ENCODE results near the gene TMEM175. TPM values are rescaled to one million over a fixed set of nuclear protein-coding genes. Genes with fewer than 3 reads are reported as not detected.

TMEM175 gene
- polyA plus RNA-seq, 1 donor (not counting 4 experiments of a cell fraction or from before 2014, with no cell fraction given) = 23.2 TPM

GRCh38 chr4:999882-1000425 lies 67.7 kb downstream of the TMEM175 start:
- Histone ChIP-seq H3K36me3 (ENCODE audit: control insufficient read depth in 2 of 2, extremely low read depth in 1 of 2, insufficient read depth in 2 of 2, low read length in 2 of 2) (no peaks in the 10 kb centered on the region), H3K27ac (ENCODE audit: control insufficient read depth, insufficient read depth, low read length) (no peak overlapping the region), H3K9me3 (ENCODE audit: control insufficient read depth, low read depth, low read length) (no peaks in the 10 kb centered on the region), H3K9me1 (ENCODE audit: control insufficient read depth, extremely low read depth, insufficient read depth, low read length) (no peaks in the 10 kb centered on the region), H3K4me2 (ENCODE audit: control insufficient read depth, extremely low read depth, insufficient read depth, low read depth, low read length) (no peak overlapping the region), H3K4me3 (ENCODE audit: control insufficient read depth in 2 of 3, extremely low read depth in 1 of 3, insufficient read depth in 2 of 3, low read depth in 1 of 3, low read length in 3 of 3) (no peak overlapping the region), H4K20me1 (ENCODE audit: control insufficient read depth, extremely low read depth, insufficient read depth, low read length) (no peaks in the 10 kb centered on the region), H3K9ac (ENCODE audit: control insufficient read depth, extremely low read depth, insufficient read depth, low read length) (no peak overlapping the region), H3K4me1 (ENCODE audit: control insufficient read depth, extremely low read depth, insufficient read depth, low read length) (no peaks in the 10 kb centered on the region), H3K27me3 (ENCODE audit: control insufficient read depth, extremely low read depth, insufficient read depth, low read length) (peaks cover 87% of the 10 kb centered on the region), H3K79me2 (ENCODE audit: control insufficient read depth, insufficient read depth, low read length) (no peaks in the 10 kb centered on the region), H2AFZ (ENCODE audit: control insufficient read depth, low read length) (no peak overlapping the region)
- dilution Hi-C loops (cut with MboI; ENCODE audit: extremely low pct_ligation_motif_present, low sequenced_read_pairs) = no loop called here
- TF ChIP-seq CTCF (optimal IDR thresholded peaks at IDR 0.05 in 1 of 3, IDR thresholded peaks at IDR 0.05 in 1 of 3, conservative IDR thresholded peaks at IDR 0.05 in 1 of 3; ENCODE audit: extremely low read depth in 1 of 3, insufficient read depth in 2 of 3, low read length in 3 of 3) (no peak), EZH2 (IDR thresholded peaks at IDR 0.05; ENCODE audit: low read length) (no peak)
- no peak for FAIRE-seq
- DNase-seq (ENCODE audit: low read depth, low spot score) = no peak

- H2AFZ ChIP-seq (ENCODE audit: control insufficient read depth, low read length) = no peak overlapping the region
- no peak overlapping the region for H3K9ac ChIP-seq (ENCODE audit: control insufficient read depth, extremely low read depth, insufficient read depth, low read length)
- no peaks in the 10 kb centered on the region for H4K20me1 ChIP-seq (ENCODE audit: control insufficient read depth, extremely low read depth, insufficient read depth, low read length)
- TF ChIP-seq CTCF (optimal IDR thresholded peaks at IDR 0.05 in 1 of 3, IDR thresholded peaks at IDR 0.05 in 1 of 3, conservative IDR thresholded peaks at IDR 0.05 in 1 of 3; ENCODE audit: extremely low read depth in 1 of 3, insufficient read depth in 2 of 3, low read length in 3 of 3) = no peak
- no peak for TF ChIP-seq EZH2 (IDR thresholded peaks at IDR 0.05; ENCODE audit: low read length)
- H3K9me1 ChIP-seq (ENCODE audit: control insufficient read depth, extremely low read depth, insufficient read depth, low read length) = no peaks in the 10 kb centered on the region
- H3K4me2 ChIP-seq (ENCODE audit: control insufficient read depth, extremely low read depth, insufficient read depth, low read depth, low read length) = no peak overlapping the region
- H3K27me3 ChIP-seq (ENCODE audit: control insufficient read depth, extremely low read depth, insufficient read depth, low read length) = peaks cover 92% of the 10 kb centered on the region
- no peak for DNase-seq (ENCODE audit: low read depth, low spot score)
- H3K79me2 ChIP-seq (ENCODE audit: control insufficient read depth, insufficient read depth, low read length) = no peaks in the 10 kb centered on the region
- H3K4me3 ChIP-seq (ENCODE audit: control insufficient read depth in 2 of 3, extremely low read depth in 1 of 3, insufficient read depth in 2 of 3, low read depth in 1 of 3, low read length in 3 of 3) = no peak overlapping the region
- no peak overlapping the region for H3K27ac ChIP-seq (ENCODE audit: control insufficient read depth, insufficient read depth, low read length)
- no peaks in the 10 kb centered on the region for H3K36me3 ChIP-seq (ENCODE audit: control insufficient read depth in 2 of 2, extremely low read depth in 1 of 2, insufficient read depth in 2 of 2, low read length in 2 of 2)
- dilution Hi-C loops (cut with MboI; ENCODE audit: extremely low pct_ligation_motif_present, low sequenced_read_pairs) = no loop called here
- H3K9me3 ChIP-seq (ENCODE audit: control insufficient read depth, low read depth, low read length) = no peaks in the 10 kb centered on the region
- no peaks in the 10 kb centered on the region for H3K4me1 ChIP-seq (ENCODE audit: control insufficient read depth, extremely low read depth, insufficient read depth, low read length)
- FAIRE-seq = no peak
These were observed 68.5 kb downstream of the TMEM175 start for GRCh38 chr4:1000686-1001260.
